ENCODE data around the gene AADACL4. TPM values are rescaled to one million over a fixed set of nuclear protein-coding genes. Genes with fewer than 3 reads are reported as not detected.
"Not testable (repeated sequence)": the region's sequence is repeated elsewhere in the genome, so short reads cannot be mapped to it uniquely, and the experiment has no call there.

AADACL4 gene
- total RNA-seq, 1 donor: 0.43 TPM

- DNase-seq (ENCODE audit: low read depth): no peak
- H3K4me3 ChIP-seq (ENCODE audit: low read depth, low read length): no peak overlapping the region
- TF ChIP-seq, protein P1, sequence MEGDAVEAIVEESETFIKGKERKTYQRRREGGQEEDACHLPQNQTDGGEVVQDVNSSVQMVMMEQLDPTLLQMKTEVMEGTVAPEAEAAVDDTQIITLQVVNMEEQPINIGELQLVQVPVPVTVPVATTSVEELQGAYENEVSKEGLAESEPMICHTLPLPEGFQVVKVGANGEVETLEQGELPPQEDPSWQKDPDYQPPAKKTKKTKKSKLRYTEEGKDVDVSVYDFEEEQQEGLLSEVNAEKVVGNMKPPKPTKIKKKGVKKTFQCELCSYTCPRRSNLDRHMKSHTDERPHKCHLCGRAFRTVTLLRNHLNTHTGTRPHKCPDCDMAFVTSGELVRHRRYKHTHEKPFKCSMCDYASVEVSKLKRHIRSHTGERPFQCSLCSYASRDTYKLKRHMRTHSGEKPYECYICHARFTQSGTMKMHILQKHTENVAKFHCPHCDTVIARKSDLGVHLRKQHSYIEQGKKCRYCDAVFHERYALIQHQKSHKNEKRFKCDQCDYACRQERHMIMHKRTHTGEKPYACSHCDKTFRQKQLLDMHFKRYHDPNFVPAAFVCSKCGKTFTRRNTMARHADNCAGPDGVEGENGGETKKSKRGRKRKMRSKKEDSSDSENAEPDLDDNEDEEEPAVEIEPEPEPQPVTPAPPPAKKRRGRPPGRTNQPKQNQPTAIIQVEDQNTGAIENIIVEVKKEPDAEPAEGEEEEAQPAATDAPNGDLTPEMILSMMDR (IDR thresholded peaks at IDR 0.05; ENCODE audit: insufficient read depth, low read depth, low read length): no peak
Observed at GRCh38 chr1:12706061-12706460, 62.2 kb downstream of the AADACL4 start.

DNA sequence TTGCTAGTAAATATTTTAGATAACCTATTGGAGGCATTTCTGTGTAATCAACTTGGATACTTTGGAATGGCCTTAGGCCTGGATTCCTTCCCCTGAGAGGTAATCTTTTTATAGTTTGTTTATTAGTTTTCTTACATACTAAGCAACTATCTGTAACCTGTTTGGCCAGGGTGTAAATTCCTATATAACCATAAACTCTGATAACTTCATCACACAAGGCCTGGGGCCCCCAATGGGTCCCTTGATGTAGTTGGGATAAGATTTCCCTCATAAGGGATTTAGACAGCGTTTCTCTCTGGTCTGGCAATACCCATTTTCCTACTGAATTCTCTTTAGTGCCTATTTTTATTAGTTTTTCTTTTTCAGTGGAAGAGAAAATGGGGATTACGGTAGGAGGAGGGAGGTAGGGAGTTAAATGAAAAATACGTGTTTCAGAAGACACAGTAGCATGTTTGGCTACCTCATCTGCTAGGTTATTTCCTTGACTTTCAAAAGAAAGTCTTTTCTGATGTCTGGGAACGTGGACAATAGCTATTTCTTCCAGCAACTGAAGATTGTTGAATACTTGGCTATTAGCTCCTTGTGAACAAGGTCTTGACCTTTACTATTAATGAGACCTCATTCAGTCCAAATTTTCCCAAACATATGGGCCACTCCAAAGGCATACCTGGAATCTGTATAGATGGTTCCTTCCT is 64.7 kb downstream of the AADACL4 start:
- H3K4me3 ChIP-seq (ENCODE audit: low read depth, low read length): no peak overlapping the region
- TF ChIP-seq, protein P1 (IDR thresholded peaks at IDR 0.05; ENCODE audit: insufficient read depth, low read depth, low read length): no peak
- no peak for DNase-seq (ENCODE audit: low read depth)

DNA sequence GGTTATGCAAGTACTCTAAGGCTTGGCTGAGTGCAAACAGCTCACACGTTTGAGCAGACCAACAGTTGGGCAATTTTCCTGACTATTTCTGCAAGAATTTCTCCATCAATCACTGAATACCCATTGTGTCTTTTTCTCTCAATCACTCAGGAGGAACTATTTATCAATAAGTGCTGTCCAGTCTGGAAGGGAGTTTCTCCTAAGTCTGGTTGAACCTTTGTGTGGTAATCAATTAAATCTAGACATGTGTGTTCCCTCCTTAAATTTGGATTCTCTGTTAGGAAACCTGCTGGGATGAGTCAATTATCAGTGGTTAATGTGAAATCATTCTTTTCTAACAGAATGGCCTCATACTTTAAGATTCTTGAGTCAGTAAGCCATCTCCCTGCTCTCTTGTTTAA is 65.2 kb downstream of the AADACL4 start:
- no peak for DNase-seq (ENCODE audit: low read depth)
- TF ChIP-seq, protein P1 (IDR thresholded peaks at IDR 0.05; ENCODE audit: insufficient read depth, low read depth, low read length): no peak

GRCh38 chr1:12709696-12710095 is 65.8 kb downstream of the AADACL4 start:
- H3K4me3 ChIP-seq (ENCODE audit: low read depth, low read length): no peak overlapping the region
- TF ChIP-seq, protein P1 (IDR thresholded peaks at IDR 0.05; ENCODE audit: insufficient read depth, low read depth, low read length): no peak
- no peak for DNase-seq (ENCODE audit: low read depth)

More for the DNA sequence above, 65.2 kb downstream of the AADACL4 start:
- H3K4me3 ChIP-seq (ENCODE audit: low read depth, low read length): no peak overlapping the region

DNA sequence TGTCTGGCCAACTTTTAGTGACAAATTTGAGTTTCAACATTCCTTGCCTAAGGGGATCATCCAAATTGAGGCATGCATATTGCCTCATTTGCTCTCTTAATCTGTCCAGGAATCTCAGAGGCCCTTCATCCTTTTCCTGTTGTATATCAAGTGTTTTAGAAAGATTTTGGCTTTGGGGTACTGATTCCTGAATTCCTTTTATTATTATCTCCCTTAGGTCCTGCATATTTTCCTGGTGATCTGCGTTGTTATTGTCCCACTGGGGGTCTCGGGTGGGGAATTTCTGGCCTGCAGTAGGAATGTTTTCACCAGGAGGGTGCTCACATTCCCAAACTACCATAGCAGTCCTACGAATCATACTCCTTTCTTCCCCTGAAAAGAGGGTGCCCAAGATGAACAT is 67.7 kb downstream of the AADACL4 start:
- DNase-seq (ENCODE audit: low read depth): peak; percentile 4

GRCh38 chr1:12712076-12712475 is 68.2 kb downstream of the AADACL4 start:
- no peak for DNase-seq (ENCODE audit: low read depth)
- no peak overlapping the region for H3K4me3 ChIP-seq (ENCODE audit: low read depth, low read length)
- TF ChIP-seq, protein P1 (IDR thresholded peaks at IDR 0.05; ENCODE audit: insufficient read depth, low read depth, low read length): no peak

More for the DNA sequence above, 67.7 kb downstream of the AADACL4 start:
- TF ChIP-seq, protein P1 (IDR thresholded peaks at IDR 0.05; ENCODE audit: insufficient read depth, low read depth, low read length): no peak
- no peak overlapping the region for H3K4me3 ChIP-seq (ENCODE audit: low read depth, low read length)

GRCh38 chr1:12712929-12713328 is 69.0 kb downstream of the AADACL4 start:
- no peak for DNase-seq (ENCODE audit: low read depth)
- H3K4me3 ChIP-seq (ENCODE audit: low read depth, low read length): no peak overlapping the region
- TF ChIP-seq, protein P1 (IDR thresholded peaks at IDR 0.05; ENCODE audit: insufficient read depth, low read depth, low read length): no peak

DNA sequence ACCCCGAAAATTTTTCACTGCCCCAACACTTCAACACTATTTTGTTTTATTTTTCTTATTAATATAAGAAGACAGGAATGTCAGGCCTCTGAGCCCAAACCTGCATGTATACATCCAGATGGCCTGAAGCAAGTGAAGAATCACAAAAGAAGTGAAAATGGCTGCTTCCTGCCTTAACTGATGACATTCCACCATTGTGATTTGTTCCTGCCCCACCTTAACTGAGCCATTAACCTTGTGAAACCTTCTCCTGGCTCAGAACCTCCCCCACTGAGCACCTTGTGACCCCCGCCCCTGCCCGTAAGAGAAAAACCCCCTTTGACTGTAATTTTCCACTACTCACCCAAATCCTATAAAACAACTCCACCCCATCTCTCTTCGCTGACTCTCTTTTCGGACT is 69.8 kb downstream of the AADACL4 start:
- DNase-seq (ENCODE audit: low read depth); H3K4me3 ChIP-seq (ENCODE audit: low read depth, low read length): not testable (repeated sequence)
